Mucosa of stomach (tissue), 1 donor: ENCODE data around the gene RBP2.

ENCODE experiments used
- H3K27me3 ChIP-seq: one replicate; pipeline ENCODE4 v1.7.0; 2013; ENCODE audit warnings: mild to moderate bottlenecking, low read length; ENCODE audit not compliant: control insufficient read depth, insufficient read depth
- H3K36me3 ChIP-seq: one replicate; pipeline ENCODE4 v1.7.0; 2013; ENCODE audit warnings: low read length; ENCODE audit not compliant: control insufficient read depth, insufficient read depth
- H3K4me1 ChIP-seq: one replicate; pipeline ENCODE4 v1.7.0; 2013; ENCODE audit warnings: mild to moderate bottlenecking, low read length; ENCODE audit not compliant: control insufficient read depth, insufficient read depth
- H3K4me3 ChIP-seq: one replicate; pipeline ENCODE4 v1.7.0; 2013; ENCODE audit warnings: low read length
- H3K9ac ChIP-seq: one replicate; pipeline ENCODE4 v1.7.0; 2013; ENCODE audit warnings: mild to moderate bottlenecking, low read length, moderate library complexity
- H3K9me3 ChIP-seq: one replicate; pipeline ENCODE4 v1.7.0; 2013; ENCODE audit warnings: mild to moderate bottlenecking, low read length, moderate library complexity; ENCODE audit not compliant: control insufficient read depth
- donor health status: Pancreatic carcinoma.

RBP2 gene

GRCh38 chr3:139455206-139455605 is 21.1 kb downstream of the RBP2 start:
- Histone ChIP-seq H3K4me3 (no peak overlapping the region), H3K4me1 (no peaks in the 10 kb centered on the region), H3K27me3 (no peaks in the 10 kb centered on the region), H3K9me3 (no peaks in the 10 kb centered on the region), H3K9ac (no peak overlapping the region), H3K36me3 (no peaks in the 10 kb centered on the region)

- H3K36me3 ChIP-seq, result no peaks in the 10 kb centered on the region
- H3K4me3 ChIP-seq, result no peak overlapping the region
- no peaks in the 10 kb centered on the region for H3K9me3 ChIP-seq
- H3K9ac ChIP-seq, result no peak overlapping the region
- no peaks in the 10 kb centered on the region for H3K27me3 ChIP-seq
- H3K4me1 ChIP-seq, result no peaks in the 10 kb centered on the region
Measured at GRCh38 chr3:139454346-139454745, 22.0 kb downstream of the RBP2 start.

- Histone ChIP-seq H3K27me3 (no peaks in the 10 kb centered on the region), H3K36me3 (no peaks in the 10 kb centered on the region), H3K4me3 (no peak overlapping the region), H3K4me1 (no peaks in the 10 kb centered on the region), H3K9me3 (no peaks in the 10 kb centered on the region), H3K9ac (no peak overlapping the region)
Measured at GRCh38 chr3:139450159-139450558, 26.2 kb downstream of the RBP2 start.

GRCh38 chr3:139449566-139449965 is 26.8 kb downstream of the RBP2 start:
- H3K4me3 ChIP-seq, result no peak overlapping the region
- H3K27me3 ChIP-seq, result no peaks in the 10 kb centered on the region
- no peaks in the 10 kb centered on the region for H3K9me3 ChIP-seq
- H3K36me3 ChIP-seq, result no peaks in the 10 kb centered on the region
- no peak overlapping the region for H3K9ac ChIP-seq
- no peaks in the 10 kb centered on the region for H3K4me1 ChIP-seq

- Histone ChIP-seq H3K4me3 (no peak overlapping the region), H3K9ac (no peak overlapping the region), H3K9me3 (no peaks in the 10 kb centered on the region), H3K36me3 (no peaks in the 10 kb centered on the region), H3K27me3 (no peaks in the 10 kb centered on the region), H3K4me1 (no peaks in the 10 kb centered on the region)
Measured at GRCh38 chr3:139448104-139448503, 28.2 kb downstream of the RBP2 start.

- Histone ChIP-seq H3K4me1 (no peaks in the 10 kb centered on the region), H3K9ac (no peak overlapping the region), H3K9me3 (no peaks in the 10 kb centered on the region), H3K27me3 (no peaks in the 10 kb centered on the region), H3K4me3 (no peak overlapping the region), H3K36me3 (no peaks in the 10 kb centered on the region)
Measured at GRCh38 chr3:139447486-139447885, 28.8 kb downstream of the RBP2 start.

- no peaks in the 10 kb centered on the region for H3K9me3 ChIP-seq
- no peaks in the 10 kb centered on the region for H3K36me3 ChIP-seq
- H3K4me1 ChIP-seq, result no peaks in the 10 kb centered on the region
Measured at GRCh38 chr3:139444446-139444845, 31.9 kb downstream of the RBP2 start.

GRCh38 chr3:139443186-139443585 is 33.1 kb downstream of the RBP2 start:
- H3K9me3 ChIP-seq, result no peaks in the 10 kb centered on the region
- H3K36me3 ChIP-seq, result no peaks in the 10 kb centered on the region
- H3K27me3 ChIP-seq, result no peaks in the 10 kb centered on the region
- H3K9ac ChIP-seq, result no peak overlapping the region
- H3K4me3 ChIP-seq, result no peak overlapping the region
- H3K4me1 ChIP-seq, result no peaks in the 10 kb centered on the region

More at GRCh38 chr3:139444446-139444845, 31.9 kb downstream of the RBP2 start:
- no peak overlapping the region for H3K9ac ChIP-seq
- no peaks in the 10 kb centered on the region for H3K27me3 ChIP-seq
- no peak overlapping the region for H3K4me3 ChIP-seq

- no peaks in the 10 kb centered on the region for H3K4me1 ChIP-seq
- no peaks in the 10 kb centered on the region for H3K9me3 ChIP-seq
- no peaks in the 10 kb centered on the region for H3K27me3 ChIP-seq
- H3K36me3 ChIP-seq, result no peaks in the 10 kb centered on the region
- no peak overlapping the region for H3K4me3 ChIP-seq
- no peak overlapping the region for H3K9ac ChIP-seq
Measured at GRCh38 chr3:139441656-139442055, 34.7 kb downstream of the RBP2 start.

- H3K9ac ChIP-seq, result no peak overlapping the region
- H3K4me3 ChIP-seq, result no peak overlapping the region
- no peaks in the 10 kb centered on the region for H3K4me1 ChIP-seq
- no peaks in the 10 kb centered on the region for H3K36me3 ChIP-seq
- no peaks in the 10 kb centered on the region for H3K27me3 ChIP-seq
- no peaks in the 10 kb centered on the region for H3K9me3 ChIP-seq
Measured at GRCh38 chr3:139440639-139441556, 35.4 kb downstream of the RBP2 start.

- Histone ChIP-seq H3K36me3 (no peaks in the 10 kb centered on the region), H3K4me1 (no peaks in the 10 kb centered on the region)
Measured at GRCh38 chr3:139439278-139439677, 37.0 kb downstream of the RBP2 start.

GRCh38 chr3:139434764-139435307 is 41.5 kb downstream of the RBP2 start:
- Histone ChIP-seq H3K9ac (no peak overlapping the region), H3K9me3 (no peaks in the 10 kb centered on the region), H3K36me3 (no peaks in the 10 kb centered on the region), H3K4me3 (no peak overlapping the region), H3K27me3 (no peaks in the 10 kb centered on the region), H3K4me1 (no peaks in the 10 kb centered on the region)

More at GRCh38 chr3:139439278-139439677, 37.0 kb downstream of the RBP2 start:
- Histone ChIP-seq H3K9me3 (no peaks in the 10 kb centered on the region), H3K4me3 (no peak overlapping the region), H3K27me3 (no peaks in the 10 kb centered on the region), H3K9ac (no peak overlapping the region)
